GM21786 (cell line): Measurements from ENCODE around the gene MRPL37.

Experiments used
- ATAC-seq: cut with Tn5 transposase; IDR thresholded peaks from one replicate; pipeline ENCODE4 v1.9.1; 2021; ENCODE audit not compliant: unreplicated experiment

The MRPL37 gene

DNA sequence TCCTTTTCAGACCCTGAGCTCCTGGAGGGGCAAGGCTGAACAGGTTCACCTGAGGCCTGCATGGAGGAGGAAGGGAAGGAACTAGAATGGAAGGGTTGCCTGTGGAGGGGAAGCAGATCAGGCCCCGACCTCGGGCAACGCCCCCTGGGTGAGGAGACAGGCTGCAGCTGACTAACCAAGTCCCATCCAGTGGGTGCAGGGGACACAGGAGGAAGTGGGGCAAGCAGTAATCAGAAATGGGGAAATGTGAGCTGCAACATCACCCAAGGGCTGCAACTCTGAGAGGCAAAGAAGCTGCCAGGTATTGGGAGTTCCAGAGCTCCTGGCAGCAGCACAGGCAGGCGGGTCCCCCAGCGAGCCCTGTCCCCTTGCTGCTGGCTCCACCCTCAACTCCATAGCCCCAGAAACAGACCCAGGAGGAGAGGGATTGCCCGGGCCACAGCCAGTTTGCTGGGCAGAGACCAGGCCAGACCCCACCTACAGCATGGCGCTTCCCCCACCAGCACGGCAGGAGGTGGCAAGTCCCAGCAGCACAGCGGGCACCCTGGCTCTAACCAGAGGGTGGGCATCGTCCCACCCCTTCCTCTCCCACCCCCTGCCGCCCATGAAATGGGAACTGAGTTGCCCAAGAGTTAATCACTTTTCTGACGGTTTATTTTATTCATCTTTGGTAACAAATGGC lies 38.5 kb downstream of the MRPL37 start:
- no peak for ATAC-seq

DNA sequence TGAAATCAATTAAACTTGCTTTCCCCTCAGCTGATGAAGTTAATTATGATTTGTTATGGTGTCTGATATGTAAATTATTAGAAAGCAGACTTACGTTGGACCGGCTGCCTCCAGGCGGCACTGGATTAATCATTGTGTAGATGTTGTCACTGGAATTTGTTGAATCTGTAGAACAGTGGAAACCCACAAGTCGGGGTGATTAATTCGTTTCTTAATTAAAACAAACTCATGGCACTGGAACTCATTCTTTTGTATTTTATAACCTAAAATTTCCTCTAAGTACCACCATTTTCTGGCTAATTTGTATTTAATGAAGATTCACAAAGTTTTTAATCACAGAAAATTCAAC lies 39.0 kb downstream of the MRPL37 start:
- no peak for ATAC-seq

DNA sequence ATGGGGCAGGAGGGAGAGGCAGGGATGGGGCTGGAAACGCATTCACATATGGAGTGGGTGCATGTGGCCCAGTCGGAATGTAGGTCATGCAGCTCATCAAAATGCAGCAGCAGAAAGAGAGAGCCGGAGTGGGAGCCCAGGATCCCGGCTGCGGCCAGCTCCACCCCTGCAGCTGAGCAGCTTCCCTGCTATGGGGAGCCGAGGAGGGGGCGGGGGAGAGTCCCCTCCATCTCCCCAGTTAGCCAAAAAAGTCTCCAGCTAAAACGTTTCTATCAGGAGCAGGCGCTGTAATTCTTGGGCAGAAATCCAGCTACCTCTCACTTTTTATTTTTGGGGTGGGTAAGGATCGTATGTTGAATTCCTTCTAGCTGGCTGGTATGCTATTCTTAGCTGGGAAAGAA lies 39.7 kb downstream of the MRPL37 start:
- no peak for ATAC-seq

DNA sequence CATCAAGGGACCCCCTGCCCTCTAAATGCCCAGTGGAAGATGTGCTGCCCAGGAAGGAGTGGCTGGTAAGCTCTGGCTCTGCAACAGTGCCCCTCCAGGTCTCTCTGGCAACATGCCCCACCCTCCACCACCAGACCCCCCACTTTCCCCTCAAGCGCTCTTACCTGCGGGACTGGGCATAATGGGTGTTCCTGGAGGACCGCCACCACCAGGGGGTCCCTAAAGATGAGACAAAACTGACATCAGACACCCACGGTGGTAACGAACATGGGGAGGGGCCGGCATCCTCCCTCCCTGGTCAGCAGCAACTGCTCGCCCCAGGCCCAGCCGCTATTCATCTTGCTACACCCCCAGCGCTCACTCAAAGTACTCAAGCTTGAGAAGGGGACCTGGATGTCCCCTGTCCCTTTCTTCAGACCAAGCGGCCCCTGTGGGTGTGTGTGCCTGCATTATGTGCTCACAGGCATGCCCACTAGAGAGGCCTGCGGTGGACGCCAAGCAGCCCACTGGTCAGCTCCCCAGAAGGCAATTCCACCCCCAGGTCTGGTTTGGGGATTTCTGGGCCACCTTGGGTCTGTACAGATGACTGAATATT lies 40.9 kb downstream of the MRPL37 start:
- no peak for ATAC-seq

DNA sequence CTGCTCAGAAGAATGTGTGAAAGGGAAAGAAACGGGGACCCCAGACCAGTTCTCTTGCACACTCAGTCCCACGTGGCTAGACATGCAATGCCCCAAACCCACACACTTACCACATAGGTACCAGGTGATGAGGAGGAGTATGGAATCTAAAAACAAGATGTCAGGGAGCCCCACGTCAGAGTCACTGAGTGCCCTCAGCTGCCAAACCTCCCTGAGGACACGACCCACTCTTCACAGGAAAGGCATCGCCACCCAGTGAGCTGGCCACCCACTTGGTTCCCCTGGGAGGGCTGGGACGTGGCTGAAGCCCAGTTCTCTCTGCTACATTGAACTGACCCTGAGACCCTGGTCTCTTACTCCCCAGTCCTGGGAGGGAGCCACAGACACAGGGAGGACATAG lies 41.4 kb downstream of the MRPL37 start:
- ATAC-seq: no peak

DNA sequence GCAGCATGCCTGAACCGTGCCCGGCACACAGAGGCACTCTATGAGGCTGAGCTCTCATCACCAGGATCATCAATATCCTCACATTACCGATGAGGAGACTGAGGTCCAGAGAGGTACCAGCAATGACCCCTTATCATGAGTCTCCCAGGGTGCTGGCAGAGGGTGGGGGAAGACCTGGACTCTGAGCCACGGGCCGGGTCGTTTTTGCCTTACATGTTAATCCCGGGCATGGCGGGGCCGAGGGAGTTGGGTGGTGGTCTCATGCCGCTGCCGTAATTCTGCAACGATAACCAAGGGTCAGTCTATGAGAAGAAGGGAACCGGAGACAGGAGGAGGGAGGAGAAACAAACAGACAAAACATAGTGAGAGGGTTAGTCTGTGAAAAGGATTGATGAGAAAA lies 43.1 kb downstream of the MRPL37 start:
- ATAC-seq: no peak

DNA sequence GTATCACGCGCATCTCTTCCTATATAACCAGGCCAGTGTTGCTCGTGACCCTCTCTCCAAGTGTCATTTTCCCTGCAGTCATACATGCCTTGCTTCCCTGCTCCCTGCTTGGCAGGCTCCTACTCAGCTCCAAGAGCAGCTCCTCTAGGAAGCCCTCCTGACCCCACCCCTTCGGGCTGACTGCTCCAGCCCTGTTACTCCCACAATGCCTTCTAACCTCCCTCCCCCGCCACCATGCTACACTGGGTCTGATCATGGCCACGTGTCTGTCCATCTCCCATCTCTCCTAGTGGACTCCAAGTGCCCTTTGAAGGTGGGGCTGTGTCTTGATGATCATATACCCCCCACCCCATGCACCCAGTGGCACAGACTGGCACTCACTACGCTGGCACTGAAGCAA lies 44.7 kb downstream of the MRPL37 start:
- ATAC-seq: no peak

DNA sequence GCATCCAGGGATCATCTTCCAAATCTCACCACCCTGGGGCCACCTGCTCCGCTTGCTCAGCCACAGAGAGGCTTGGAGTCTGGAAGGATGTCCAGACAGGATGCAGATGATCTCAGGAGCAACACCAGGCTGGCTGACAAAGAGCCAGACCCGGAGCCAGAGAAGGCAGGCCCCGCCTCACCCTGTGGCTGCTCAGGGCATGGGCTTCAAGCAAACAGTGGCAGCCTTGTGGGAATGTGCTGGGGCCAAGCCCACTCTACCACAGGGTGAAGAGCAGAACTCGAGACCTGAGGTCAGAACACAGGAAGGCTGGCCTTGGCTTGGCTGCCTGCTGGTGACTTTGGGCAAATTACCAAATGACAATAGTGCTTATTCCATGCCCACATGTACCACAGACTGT lies 45.5 kb downstream of the MRPL37 start:
- no peak for ATAC-seq

DNA sequence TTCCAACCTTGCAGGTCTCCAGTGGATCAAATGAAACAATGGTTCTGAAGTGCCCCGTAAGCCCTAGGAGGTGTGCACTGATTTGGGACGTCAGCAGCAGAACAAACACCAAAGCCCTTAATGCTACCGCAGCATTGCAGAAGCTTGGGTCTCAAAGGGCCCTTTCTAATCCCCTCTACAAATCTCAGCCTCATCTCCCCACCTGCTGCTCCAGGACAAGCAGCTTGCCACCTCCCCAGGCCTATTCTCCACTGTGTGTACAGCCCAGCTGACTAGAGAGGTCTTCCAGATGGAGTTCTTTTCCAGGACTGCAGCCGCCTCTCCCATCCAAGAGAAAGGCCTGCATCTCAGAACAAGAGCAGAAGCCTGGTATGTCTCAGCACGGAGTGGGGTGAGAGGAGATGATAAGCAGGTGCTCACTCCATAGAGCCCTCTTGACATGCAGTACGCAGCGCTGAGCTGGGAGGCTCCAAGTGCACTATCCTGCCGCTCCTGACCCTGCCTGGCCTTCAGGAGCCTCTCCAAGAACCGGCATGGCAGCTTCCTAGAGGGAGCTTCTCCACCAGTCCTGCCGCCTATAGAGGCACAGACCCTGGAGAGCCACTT lies 46.3 kb downstream of the MRPL37 start:
- ATAC-seq: no peak

DNA sequence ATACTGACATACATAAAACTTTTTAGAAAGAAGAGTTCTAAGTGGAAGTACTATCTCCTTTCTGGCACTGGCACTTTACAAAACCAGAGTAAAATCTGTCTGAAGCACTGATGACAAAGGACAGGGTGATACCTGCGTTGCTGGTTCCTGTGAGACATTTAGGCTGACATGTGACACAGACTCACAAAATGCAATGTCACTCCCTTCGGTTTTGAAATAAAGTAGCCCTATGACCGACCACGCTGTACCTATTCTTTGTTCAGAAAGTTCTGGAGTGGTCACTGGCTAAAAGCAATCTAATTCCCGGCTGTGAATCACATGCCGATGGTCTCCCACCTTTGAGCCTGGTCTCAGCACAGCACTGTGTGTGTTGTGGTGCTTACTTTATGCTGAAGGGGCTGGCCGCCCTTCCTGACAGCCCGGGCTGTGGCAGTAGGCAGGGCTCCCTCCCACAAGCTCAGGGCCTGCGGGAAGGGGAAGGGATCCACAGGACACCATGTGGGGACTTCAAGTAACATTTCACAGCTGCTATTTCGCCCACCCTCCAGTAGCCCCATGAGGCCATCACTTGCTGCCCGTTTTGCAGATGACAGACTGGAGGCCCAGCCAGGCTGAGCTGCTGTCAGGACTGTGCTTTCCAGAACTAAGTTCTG lies 48.0 kb downstream of the MRPL37 start:
- no peak for ATAC-seq

DNA sequence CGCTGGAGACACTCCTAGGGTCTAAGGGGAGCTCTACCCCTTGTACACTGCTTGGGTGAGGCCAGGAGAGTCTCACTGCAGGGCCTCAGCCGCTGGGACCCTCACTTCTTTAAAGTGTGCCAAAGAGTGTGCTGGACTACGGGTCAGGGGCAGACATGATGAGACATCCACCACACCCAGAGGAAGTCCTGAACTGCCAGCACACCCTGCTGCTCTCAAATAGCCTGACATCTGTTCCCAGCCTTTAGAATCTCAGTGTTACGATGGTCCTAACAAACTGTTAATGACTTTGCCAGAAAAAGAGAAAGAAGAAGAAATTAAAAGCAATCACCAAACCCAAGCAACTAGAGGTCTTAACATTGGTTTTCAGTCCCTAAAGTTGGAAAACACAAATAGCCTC lies 49.0 kb downstream of the MRPL37 start:
- no peak for ATAC-seq

DNA sequence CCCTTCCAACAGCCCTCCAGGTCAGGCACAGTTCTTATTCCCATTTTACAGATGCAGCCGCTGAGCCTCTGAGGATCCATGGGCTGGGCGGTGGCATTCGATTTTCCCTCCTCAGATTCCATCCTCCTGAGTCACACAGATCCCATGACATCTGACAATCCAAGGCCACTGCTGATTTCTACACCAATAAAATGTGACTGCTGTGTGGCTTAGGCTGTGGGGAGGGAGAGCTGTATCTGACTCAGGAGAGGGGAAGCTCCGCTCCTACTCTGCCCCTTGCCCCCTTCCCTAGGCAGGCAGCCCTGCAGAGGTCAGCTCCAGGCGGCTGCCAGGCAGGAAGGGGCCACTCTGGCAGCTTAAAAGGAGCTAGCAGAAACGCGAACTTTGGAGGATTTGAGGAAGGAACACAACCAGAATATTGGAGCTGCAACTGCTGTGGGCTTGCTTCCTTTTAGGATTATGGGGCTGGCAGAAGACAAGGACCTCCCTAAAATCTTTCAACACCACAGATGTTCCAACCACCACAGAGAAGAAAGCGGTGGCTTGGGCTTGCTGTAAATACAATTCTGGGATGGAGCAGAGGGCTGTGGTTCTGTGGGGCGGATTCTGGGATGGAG lies 50.0 kb downstream of the MRPL37 start:
- no peak for ATAC-seq

DNA sequence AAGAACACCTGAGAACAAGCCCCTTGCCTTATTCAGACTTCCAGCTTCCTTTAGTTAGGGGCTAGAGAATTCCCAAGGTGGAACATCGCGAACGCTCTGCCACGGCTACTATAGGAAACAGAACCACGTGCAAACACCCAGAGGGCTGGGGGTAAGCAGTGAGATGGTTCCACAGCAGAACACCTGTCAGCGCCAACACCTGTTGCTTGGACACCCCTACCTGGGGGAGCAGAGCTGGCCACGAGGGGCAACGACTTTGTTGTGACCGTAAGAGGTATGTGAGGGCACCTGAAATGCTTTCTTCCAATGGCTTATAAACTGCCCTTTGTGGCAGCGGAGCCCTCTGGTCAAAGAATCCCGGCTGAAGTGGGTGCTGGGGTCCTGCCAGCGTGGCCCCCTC lies 50.7 kb downstream of the MRPL37 start:
- ATAC-seq: no peak

DNA sequence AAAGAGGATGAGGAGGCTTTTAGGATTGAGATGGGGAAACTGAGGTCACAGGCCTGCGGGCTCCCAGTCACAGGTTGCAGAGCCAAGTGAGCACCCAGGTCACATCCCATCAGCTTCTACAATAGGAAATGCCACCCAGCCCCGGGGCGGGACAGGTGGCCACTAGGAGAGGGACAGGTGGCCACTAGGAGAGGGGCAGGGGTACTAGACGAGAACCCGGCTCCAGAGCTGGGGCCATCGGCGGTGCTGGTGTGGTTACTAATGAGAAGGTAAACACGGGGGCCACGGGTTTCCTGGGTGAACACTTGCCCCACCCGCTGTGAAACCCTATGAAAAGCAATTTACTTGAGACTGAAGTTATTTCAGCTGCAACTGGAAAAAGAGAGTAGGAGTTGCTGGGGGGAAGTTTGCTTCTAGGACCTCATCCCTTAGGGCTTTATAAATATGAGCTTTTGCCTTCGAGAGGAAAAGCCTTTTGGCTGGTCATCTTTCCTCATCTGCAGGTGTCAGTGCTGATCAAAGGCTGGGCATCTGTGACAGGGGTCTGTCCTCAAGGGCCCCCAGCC lies 52.5 kb downstream of the MRPL37 start:
- no peak for ATAC-seq

DNA sequence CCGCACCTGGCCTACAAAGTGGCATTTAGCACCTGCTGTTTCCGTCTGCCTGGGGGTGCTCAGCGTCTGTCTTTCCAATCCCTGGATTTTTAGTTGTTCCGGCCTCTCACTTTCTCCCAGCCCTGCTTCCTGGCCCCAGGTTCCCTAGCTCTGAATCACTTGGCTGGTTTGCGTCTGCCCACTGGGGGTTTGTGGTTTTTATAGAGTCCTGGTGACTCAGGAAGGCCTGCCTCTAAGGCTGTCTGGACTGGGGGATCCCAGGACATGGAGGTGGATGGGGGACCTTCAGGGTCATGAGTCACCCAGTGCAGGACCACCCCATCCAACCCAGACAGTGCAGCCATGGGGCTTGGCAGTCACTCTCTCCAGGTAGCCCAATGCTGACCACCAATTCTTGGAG lies 53.5 kb downstream of the MRPL37 start:
- ATAC-seq: no peak

DNA sequence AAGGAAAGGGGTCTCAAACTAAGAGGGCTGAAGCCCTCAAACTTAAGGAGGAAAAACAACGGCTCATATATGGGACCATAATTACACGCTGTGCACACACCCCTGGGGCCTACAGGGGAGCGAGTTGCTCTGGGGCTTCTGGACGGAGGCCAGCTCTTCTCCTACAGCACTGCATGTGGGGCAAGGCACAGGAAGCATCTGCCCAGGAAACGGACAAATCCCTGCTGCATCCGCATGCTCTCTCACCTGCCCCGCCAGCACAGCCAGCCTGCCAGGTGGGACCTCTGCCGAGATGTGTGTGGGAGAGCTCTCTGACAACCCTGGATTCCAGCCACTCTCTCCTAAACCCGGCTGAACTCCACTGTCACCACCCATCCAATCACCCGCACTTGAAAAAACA lies 54.1 kb downstream of the MRPL37 start:
- ATAC-seq: no peak

DNA sequence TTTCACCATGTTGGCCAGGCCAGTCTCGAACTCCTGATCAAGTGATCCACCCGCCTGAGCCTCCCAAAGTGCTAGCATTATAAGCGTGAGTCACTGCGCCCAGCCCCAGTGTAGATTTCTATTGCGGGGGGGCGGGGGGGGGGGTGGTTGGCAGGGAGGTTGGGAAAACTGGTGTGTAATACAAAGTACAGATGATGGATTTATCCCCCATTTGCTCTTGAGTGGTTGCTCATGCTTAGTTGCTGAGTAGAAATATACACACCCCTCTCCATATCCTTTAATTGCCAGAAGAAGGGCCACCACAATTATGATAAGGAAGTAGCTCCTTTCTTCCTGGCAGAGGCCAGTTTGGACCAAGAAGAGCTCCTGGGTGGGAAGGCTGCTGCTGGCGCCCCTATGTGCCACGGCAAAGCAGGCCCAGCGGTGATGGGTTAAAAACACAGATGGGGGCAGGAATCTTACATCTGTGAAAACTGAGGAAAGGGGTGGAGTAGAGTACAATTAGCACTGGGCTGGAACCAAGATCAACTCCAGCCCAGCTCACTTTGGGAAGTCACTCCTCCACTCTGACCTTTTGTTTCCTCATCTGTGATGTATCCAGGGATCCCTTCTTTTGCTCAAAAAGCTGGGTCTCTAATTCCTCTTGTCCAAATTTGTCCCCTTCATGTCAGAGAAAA lies 55.2 kb downstream of the MRPL37 start:
- no peak for ATAC-seq

DNA sequence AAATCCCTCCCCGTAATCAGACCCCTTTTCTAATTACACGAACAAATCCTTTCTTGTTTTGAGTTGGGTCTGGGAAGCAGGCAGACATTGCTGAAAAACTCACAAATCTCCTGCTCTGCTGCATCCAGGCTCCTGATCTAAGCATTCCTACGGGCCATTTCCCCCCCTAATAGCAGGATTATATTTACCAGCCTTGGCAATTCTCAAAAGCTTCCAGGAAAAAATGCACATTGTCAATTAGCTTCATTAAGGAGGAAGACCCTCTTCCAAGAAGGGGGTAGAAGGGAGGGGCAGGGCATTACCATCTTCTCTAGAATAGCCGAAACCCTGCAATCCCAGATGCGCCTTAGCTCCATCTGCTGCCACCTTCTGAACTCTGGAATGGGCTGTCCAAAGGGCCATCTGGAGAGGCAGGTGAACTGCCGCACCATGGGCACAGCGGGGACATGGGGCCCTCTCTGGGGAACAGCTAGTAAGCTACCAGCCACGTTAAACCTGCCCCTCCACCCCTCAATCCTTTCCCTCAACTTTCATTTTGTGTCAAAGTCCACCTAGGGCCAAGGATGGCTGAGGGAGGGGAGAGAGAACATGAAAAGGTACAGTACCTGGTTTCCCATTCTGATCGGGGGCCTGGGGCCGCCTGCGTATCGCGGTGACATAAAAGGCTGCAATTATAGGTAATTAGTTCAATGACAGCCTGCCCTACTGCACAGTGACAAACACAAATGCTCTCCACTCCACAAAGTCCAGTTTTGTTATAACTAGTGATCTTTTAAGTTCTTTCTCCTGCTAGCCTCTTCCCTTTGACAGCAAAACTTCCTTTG lies 56.8 kb downstream of the MRPL37 start:
- ATAC-seq: no peak

DNA sequence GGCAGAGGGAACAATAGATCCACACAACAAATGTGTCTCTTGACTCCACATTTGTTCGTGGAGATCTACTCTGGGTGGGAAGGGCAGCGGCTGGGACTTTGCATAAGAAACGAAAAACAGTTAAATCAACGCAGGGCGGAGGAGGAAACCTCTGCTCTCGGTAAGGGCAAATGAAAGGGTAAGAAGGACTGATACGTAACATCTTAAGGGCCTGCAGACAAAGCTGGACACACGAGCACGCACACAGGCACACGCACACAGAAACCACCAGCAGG lies 57.3 kb downstream of the MRPL37 start:
- no peak for ATAC-seq

DNA sequence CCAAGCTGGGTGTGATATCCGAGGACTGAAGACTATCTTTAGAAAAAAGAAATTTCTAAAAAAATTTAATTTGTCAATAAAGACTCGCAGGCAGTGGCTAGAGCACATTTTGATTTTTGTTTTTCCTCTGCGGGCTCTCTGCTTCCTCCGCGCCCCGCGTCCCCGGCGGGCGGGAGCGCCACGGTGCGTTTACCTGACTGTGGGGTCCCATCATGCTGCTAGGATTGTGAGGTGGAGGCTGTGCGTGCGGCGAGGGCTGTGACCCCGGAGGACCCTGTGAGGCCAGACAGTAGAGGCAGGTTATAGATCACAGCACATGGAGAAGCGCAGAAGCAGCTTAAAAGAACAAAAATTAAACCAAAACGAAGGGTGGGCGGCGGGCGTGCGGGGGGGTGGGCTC lies 57.9 kb downstream of the MRPL37 start:
- ATAC-seq: no peak
